ENCODE data around the gene GNAI1. TPM values are rescaled to one million over a fixed set of nuclear protein-coding genes. Genes with fewer than 3 reads are reported as not detected.

GNAI1 gene
- total and polyA plus RNA-seq, 2 experiments from 2014 or later = 57.4 to 58.7 TPM

GRCh38 chr7:80187727-80188126 lies 53.1 kb downstream of the GNAI1 start:
- no peak overlapping the region for H2AFZ ChIP-seq
- H4K20me1 ChIP-seq (ENCODE audit: insufficient read depth, poor library complexity, severe bottlenecking) = no peaks in the 10 kb centered on the region
- H3K9me3 ChIP-seq (ENCODE audit: low read depth) = no peaks in the 10 kb centered on the region
- H3K4me1 ChIP-seq (ENCODE audit: insufficient read depth) = peaks cover 6% of the 10 kb centered on the region
- TF ChIP-seq EZH2phosphoT487 (IDR thresholded peaks at IDR 0.05; ENCODE audit: low read depth, severe bottlenecking, unreplicated experiment) (no peak), EZH2 (IDR thresholded peaks at IDR 0.05; ENCODE audit: borderline replicate concordance) (no peak), CTCF (IDR thresholded peaks at IDR 0.05; ENCODE audit: poor library complexity) (no peak)
- no peaks in the 10 kb centered on the region for H3K27me3 ChIP-seq
- DNase-seq (ENCODE audit: low spot score) = no peak
- H3K4me3 ChIP-seq = no peak overlapping the region
- peaks cover 70% of the 10 kb centered on the region for H3K79me2 ChIP-seq
- no peak overlapping the region for H3K4me2 ChIP-seq
- no peaks in the 10 kb centered on the region for H3K36me3 ChIP-seq (replicated peaks; ENCODE audit: insufficient read depth, low read depth)
- H3K9me2 ChIP-seq (replicated peaks; ENCODE audit: insufficient read depth) = no peaks in the 10 kb centered on the region
- no peak overlapping the region for H3K27ac ChIP-seq

GRCh38 chr7:80189638-80190037 lies 55.0 kb downstream of the GNAI1 start:
- Histone ChIP-seq H3K9me3 (ENCODE audit: low read depth) (no peaks in the 10 kb centered on the region), H3K4me1 (ENCODE audit: insufficient read depth) (peaks cover 6% of the 10 kb centered on the region), H2AFZ (no peak overlapping the region), H4K20me1 (ENCODE audit: insufficient read depth, poor library complexity, severe bottlenecking) (no peaks in the 10 kb centered on the region), H3K36me3 (replicated peaks; ENCODE audit: insufficient read depth, low read depth) (no peaks in the 10 kb centered on the region), H3K4me2 (no peak overlapping the region), H3K79me2 (peaks cover 51% of the 10 kb centered on the region), H3K9me2 (replicated peaks; ENCODE audit: insufficient read depth) (no peaks in the 10 kb centered on the region), H3K27ac (no peak overlapping the region), H3K27me3 (no peaks in the 10 kb centered on the region), H3K4me3 (no peak overlapping the region)
- WGBS (ENCODE audit: low lambda C conversion rate, missing lambda C conversion rate) = 98% methylated on average over 4 of the region's 4 CpGs
- no peak for DNase-seq (ENCODE audit: low spot score)
- TF ChIP-seq CTCF (IDR thresholded peaks at IDR 0.05; ENCODE audit: poor library complexity) = no peak
- no peak for TF ChIP-seq EZH2phosphoT487 (IDR thresholded peaks at IDR 0.05; ENCODE audit: low read depth, severe bottlenecking, unreplicated experiment)

GRCh38 chr7:80197627-80198026 lies 63.0 kb downstream of the GNAI1 start:
- 97% methylated on average over 2 of the region's 2 CpGs for WGBS (ENCODE audit: low lambda C conversion rate, missing lambda C conversion rate)
- DNase-seq (ENCODE audit: low spot score) = no peak
- Histone ChIP-seq H3K27me3 (no peaks in the 10 kb centered on the region), H3K4me3 (no peak overlapping the region), H3K27ac (no peak overlapping the region), H2AFZ (no peak overlapping the region), H3K4me1 (ENCODE audit: insufficient read depth) (no peaks in the 10 kb centered on the region), H3K9me2 (replicated peaks; ENCODE audit: insufficient read depth) (no peaks in the 10 kb centered on the region), H3K4me2 (no peak overlapping the region), H3K36me3 (replicated peaks; ENCODE audit: insufficient read depth, low read depth) (no peaks in the 10 kb centered on the region), H3K79me2 (peaks cover 3% of the 10 kb centered on the region), H4K20me1 (ENCODE audit: insufficient read depth, poor library complexity, severe bottlenecking) (no peaks in the 10 kb centered on the region), H3K9me3 (ENCODE audit: low read depth) (no peaks in the 10 kb centered on the region)
- TF ChIP-seq CTCF (IDR thresholded peaks at IDR 0.05; ENCODE audit: poor library complexity) = no peak
- no peak for TF ChIP-seq EZH2 (IDR thresholded peaks at IDR 0.05; ENCODE audit: borderline replicate concordance)
- TF ChIP-seq EZH2phosphoT487 (IDR thresholded peaks at IDR 0.05; ENCODE audit: low read depth, severe bottlenecking, unreplicated experiment) = no peak

- Histone ChIP-seq H2AFZ (no peak overlapping the region), H3K4me1 (ENCODE audit: insufficient read depth) (no peaks in the 10 kb centered on the region), H3K27me3 (no peaks in the 10 kb centered on the region), H4K20me1 (ENCODE audit: insufficient read depth, poor library complexity, severe bottlenecking) (no peaks in the 10 kb centered on the region), H3K9me2 (replicated peaks; ENCODE audit: insufficient read depth) (no peaks in the 10 kb centered on the region), H3K36me3 (replicated peaks; ENCODE audit: insufficient read depth, low read depth) (no peaks in the 10 kb centered on the region), H3K4me2 (no peak overlapping the region), H3K79me2 (peaks cover 3% of the 10 kb centered on the region), H3K27ac (no peak overlapping the region), H3K4me3 (no peak overlapping the region), H3K9me3 (ENCODE audit: low read depth) (no peaks in the 10 kb centered on the region)
- 89% methylated on average over 5 of the region's 5 CpGs for WGBS (ENCODE audit: low lambda C conversion rate, missing lambda C conversion rate)
- DNase-seq (ENCODE audit: low spot score) = no peak
- TF ChIP-seq EZH2 (IDR thresholded peaks at IDR 0.05; ENCODE audit: borderline replicate concordance) = no peak
- no peak for TF ChIP-seq EZH2phosphoT487 (IDR thresholded peaks at IDR 0.05; ENCODE audit: low read depth, severe bottlenecking, unreplicated experiment)
- TF ChIP-seq CTCF (IDR thresholded peaks at IDR 0.05; ENCODE audit: poor library complexity) = no peak
These were observed 64.4 kb downstream of the GNAI1 start for GRCh38 chr7:80199051-80199450.

Measured in hepatocyte (in vitro differentiated cells).